GM08714 (cell line): ENCODE measurements around the gene MTFMT.

ENCODE experiments used
- H3K4me3 ChIP-seq: fragments of 200-500 bp; sonication (Bioruptor generic); 2 replicates; pipeline ENCODE4 v1.5.1; 2014; ENCODE audit warnings: mild to moderate bottlenecking, low read length, inconsistent platforms
- ZNF274 ChIP-seq: IDR thresholded peaks from 2 replicates; pipeline ENCODE4 v1.6.1; 2012; ENCODE audit warnings: mild to moderate bottlenecking, low read depth, low read length

MTFMT gene

DNA sequence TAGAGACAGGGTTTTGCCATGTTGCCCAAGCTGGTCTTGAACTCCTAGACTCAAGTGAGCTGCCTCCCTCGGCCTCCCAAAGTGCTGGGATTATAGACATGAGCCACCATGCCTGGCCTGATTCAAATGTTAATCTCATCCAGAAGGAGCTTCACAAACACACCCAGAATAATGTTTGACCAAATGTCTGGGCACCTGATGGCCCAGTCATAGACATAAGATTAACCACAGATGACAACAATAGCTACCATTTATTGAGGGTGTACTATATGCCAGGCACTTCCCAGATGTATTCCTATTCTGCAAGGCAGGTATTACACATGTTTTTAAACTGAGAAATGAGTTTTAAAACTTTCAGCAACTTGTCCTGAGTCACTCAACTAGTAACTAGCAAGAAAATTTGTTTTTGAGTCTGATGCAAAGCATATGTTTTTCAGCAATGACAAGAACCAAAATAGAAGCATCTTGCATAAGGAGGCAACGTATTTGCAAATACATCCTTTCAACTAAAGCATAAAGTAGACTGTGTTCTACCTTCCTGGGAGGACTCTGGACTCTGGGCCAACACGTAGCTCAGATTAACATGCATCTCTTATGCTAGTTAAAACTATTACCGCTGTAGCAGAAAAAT lies 31.6 kb downstream of the MTFMT start:
- TF ChIP-seq ZNF274: no peak
- no peak overlapping the region for H3K4me3 ChIP-seq

DNA sequence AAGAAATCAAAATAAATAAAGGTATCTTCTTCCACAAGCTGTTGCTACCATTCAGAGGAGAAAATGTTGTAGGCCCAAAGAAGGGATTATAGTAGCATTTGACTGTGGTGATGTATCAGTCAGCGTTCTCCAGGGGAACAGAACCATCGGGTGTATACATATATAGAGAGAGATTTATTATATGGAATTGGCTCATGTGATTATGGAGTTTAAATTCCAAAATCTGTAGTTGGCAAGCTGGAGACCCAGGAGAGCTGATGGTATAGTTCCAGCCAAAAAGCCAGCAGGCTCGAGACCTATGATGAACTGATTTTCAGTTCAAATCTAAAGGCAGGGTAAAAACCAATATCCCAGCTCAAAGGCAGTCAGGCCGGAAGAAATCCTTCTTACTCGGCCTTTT lies 32.4 kb downstream of the MTFMT start:
- no peak overlapping the region for H3K4me3 ChIP-seq
- no peak for TF ChIP-seq ZNF274

DNA sequence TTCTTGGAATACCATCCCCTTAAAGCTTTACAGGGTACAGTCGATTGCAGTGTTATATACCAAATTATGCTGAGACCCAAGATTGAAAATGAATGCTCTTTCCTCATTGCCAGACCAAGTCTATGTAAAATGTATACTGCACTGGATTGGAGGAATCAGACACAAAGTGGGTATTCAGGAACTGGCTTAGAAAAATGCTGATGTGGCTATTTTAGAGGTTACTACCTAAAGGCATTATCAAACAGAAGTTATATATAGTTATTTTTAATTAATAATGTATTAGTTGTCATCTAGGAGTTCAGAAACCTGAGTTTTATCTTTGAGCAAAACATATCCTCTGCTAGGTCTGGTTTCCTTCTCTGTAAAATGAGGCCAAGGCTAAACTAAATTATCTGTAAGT lies 36.1 kb downstream of the MTFMT start:
- no peak for TF ChIP-seq ZNF274
- H3K4me3 ChIP-seq: no peak overlapping the region

DNA sequence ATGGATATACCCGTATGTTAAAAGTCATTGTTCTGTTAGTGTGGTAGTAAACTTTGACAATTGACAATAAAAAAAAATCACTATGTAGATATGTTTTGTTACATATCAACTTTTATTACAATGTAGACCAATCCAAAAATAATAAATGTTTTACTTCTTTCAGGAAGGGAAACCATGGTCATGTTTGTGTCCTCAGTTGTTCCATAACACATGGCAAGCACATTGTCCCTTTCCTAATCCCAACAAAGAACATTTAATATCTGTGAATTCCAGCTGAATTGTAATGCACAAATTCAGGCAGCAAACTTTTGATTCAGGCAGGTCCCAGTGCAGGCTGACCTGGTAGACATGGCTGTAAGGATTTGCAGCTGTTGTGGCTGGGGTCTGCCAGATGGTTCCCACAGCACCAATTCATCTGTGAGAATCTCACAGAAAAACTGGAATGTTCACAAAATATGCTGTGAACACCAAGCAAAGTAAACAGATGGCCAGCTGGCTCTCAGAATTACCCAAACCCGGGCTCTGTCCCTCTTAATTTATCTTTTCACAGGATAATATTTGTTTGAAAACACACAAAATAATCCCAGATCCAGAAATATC lies 37.8 kb downstream of the MTFMT start:
- no peak overlapping the region for H3K4me3 ChIP-seq
- TF ChIP-seq ZNF274: no peak

DNA sequence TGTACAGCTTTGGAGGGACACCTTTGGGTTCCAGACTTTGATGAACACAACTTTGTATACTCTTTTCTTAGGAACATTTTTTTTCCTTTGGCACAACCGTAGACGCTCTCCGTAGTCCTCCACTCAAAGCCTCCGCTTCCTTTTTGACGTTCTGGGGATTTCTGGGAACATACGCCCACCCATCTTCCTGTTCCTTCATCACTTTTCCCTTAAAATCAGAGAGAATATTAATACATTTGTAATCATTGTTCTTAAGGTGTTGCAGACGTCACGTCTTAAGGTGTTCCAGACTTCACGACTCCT lies 39.3 kb downstream of the MTFMT start:
- peak overlapping the region; percentile 90 for H3K4me3 ChIP-seq
- TF ChIP-seq ZNF274: no peak

DNA sequence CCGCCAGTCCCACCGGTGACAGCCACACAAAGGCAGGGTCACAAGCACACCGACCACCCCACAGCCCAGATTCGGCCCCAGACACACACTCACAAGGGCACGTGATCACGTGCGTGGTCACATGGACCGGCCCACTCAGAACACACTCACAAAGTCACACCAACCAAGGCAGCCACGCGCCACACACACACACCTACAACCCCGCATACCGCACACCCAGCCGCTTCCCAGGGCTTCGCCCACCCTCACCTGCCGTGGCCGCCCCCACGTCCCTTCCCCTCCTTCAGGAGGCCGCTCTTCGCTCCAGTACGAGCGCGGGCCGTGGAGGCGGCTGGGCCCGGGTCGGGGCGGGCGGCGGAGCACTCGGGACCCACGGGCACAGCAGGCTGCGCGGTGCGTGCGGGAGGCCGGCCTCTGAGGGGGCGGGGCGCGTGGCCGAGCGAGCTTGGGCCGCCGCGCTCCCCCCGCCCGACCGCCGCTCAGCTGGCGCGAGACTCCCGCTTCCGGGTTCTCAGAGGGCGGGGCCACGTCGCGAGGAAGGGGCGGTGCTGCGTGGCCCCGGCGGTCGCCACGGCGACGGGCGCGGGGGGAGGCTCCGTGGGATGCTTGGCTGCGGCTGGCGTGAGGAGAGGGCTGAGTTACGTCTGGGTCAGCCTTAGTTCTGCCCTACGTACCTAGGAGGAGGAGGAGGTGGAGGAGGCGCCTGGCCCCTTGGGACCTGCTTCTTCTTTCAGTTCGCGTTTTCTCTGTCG lies 39.8 kb downstream of the MTFMT start, which contains the start of gene SPG21:
TSS of gene SPG21 (minus strand) at position 499 of the 752 bp plus-strand sequence. CDS start 6,345 bp downstream, outside the sequence.
- no peak for TF ChIP-seq ZNF274
- peak within 1 kb of the TSS; percentile 91 for H3K4me3 ChIP-seq

DNA sequence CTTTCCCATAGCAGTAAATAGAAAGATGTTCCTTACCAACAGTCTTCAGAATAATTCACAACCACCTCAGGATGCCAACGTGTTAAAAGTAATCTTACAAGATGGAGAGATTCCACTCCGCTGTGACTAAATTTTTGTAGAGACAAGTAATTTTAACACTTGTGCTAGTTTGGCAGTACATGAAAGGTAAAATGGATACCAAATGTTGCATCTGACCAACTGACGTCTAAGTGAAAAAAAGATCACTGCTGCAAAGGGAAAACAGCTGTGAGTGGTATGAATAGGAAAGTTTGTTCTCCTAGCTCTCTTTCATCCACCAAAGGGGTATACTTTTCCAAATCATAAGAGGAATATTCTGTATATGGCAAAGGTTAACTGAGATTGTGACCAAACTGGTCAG lies 42.3 kb downstream of the MTFMT start:
- TF ChIP-seq ZNF274: no peak
- H3K4me3 ChIP-seq: no peak overlapping the region

DNA sequence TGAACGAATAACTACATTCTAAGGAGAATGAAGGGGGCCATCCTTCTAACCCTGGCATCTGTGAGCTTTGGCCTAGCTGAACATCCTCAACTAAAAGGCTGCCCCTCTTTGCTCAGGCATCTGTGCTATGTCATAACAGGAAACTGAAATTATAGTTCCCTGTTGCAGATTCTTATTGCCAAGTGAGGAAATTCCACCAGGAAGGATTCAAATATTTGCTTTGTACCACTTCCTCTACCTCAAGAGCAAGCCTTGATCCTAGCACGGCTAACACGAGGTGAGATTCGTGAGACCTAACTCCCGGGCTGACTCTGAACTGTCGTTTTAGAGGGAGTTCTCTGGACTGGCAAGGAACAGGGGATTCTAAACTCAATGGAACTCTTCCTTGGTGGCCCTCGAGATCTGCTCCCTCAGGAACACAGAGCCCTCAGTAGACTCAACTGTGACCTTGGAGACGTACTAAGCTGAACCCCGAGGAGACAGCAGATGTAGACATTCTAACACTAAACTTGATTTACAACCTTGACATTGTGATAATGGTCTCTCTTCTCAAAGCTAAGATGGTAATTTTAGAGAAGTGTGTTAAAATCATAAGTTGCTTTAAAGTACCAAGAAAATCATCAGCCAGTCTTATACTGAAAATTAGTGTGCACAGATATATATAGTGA lies 43.9 kb downstream of the MTFMT start:
- H3K4me3 ChIP-seq: peak overlapping the region; percentile 12; the same call in 1 of the 2 replicates
- no peak for TF ChIP-seq ZNF274

DNA sequence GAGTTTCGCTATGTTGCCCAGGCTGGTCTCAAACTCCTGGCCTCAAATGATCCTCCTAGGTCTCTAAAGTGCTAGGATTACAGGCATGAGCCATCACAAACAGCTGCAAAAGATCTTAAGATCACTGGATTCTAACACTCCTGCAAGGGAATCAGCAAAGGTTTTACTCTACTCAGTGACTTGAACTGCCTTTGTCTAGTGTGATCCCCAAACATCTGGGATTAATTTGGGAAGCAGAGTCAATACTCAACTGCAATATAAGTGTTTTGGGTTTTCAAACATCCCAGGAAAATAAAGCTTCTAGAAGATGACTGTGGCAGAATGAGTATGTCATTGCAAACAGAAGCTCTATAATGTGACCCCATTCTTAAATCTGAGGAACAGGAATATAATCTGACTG lies 47.0 kb downstream of the MTFMT start:
- no peak overlapping the region for H3K4me3 ChIP-seq
- no peak for TF ChIP-seq ZNF274

DNA sequence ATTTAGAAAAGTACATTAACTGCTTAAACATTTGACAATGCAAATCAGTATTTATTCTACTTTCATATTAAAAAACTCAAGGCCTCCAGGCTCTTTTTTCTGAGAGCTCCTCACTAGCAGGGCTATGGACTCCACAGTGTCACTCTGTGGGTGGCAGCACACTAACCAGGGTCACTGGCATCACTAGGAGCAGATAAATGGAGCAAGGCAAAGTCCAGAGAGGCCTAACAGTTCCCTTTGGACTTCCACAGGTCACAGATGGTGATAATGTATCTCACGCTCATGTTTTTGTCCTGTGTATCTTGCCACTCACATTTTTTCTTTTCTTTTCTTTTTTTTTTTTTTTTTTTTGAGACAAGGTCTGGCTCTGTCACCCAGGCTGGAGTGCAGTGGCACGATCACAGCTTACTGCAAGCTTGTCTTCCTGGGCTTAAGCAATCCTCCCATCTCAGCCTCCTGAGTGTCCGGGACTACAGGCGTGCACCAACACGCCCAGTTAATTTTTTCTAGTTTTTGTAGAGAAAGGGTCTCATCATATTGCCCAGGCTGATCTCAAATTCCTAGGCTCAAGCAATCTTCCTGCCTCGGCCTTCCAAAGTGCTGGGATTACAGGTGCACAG lies 47.5 kb downstream of the MTFMT start:
- no peak for TF ChIP-seq ZNF274
- H3K4me3 ChIP-seq: no peak overlapping the region

DNA sequence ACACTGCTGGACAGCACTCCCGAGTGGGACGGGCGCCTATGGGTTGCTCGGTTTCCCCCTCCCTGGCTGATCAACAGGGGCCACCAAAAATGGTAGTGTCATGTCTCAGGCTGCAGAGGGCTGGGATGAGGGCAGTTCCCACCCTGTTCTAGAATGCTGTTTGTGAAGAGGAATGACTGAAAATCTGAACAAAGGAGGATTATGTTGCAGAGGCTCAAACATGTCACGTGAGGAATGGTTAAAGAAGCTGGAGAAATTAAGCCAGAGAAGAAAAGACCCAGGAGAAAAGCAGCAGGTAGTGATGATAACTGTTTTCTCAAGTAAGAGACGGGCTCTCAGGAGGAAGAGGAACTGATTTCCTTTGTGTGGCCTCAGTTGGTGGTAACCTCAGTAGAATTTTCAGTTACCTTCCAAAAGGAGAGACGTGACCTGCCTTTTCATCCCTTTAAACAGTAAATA lies 50.2 kb downstream of the MTFMT start:
- no peak overlapping the region for H3K4me3 ChIP-seq
- TF ChIP-seq ZNF274: no peak

DNA sequence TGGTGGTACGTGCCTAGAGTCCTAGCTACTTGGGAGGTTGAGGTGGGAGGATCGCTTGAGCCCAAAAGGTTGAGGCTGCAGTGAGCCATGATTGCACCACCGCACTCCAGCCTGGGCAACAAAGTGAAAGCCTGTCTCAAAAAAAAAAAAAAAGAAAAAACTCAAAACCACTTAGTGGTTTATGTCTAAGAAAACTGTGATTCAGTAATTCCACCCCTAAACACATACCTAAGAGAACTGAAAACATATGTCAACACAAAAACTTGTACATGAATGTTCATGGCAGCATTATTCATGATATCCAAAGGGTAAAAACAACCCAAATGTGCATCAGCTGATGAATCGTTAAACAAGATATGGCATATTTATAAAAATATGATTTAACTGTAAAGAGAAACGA lies 54.0 kb downstream of the MTFMT start:
- no peak for TF ChIP-seq ZNF274
- H3K4me3 ChIP-seq: no peak overlapping the region

DNA sequence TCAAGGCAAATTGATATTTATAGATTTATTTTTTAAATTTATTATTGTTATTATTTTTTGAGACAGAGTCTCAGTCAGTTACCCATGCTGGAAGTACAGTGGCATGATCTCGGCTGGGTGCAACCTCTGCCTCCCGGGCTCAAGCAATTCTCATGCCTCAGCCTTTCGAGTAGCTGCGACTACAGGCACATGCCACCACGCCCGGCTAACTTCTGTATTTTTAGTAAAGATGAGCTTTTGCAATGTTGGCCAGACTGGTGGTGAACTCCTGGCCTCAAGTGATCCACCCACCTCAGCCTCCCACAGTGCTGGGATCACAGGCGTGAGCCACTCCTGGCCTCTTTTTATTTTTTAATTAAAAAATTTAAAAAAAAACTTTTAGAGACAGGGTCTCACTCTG lies 58.7 kb downstream of the MTFMT start:
- H3K4me3 ChIP-seq: no peak overlapping the region
- TF ChIP-seq ZNF274: no peak

DNA sequence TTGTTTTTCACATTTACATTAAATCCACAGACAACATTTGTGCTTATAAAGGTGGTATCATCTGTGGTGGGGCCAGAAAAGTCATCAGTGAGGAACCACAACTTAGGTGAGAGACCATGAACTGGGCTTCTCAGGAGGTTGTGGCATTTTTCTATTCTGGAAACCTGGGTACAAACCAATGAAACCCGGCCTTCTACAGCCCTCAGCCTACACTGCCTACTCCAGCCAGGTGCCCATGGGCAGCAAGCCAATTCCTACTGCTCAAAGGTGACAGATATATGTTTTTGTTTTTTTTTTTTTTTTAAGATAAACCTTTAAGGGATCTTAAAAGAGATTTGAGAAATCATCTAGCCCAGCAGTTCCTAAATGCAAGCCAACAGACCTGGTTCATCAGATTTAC lies 60.0 kb downstream of the MTFMT start:
- TF ChIP-seq ZNF274: no peak
- H3K4me3 ChIP-seq: no peak overlapping the region

DNA sequence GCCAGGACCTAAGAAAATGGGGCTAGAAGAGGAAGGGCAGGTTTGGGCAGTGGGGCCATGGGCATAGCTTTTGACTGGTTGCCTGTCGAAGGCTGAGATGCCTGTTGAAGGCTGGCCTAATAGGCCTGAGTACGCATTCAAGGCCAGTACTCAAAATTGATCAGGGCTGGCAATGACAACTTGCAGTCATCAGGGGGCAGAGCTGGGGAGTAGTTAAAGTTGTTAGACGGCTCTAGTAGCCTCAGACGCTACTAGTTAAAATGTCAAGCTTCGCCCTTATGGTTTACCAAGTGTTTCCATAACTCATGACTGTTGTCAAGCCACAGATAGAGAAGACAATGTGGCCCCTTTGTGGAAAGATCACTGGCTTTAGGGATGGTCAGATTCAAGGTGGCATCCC lies 68.4 kb downstream of the MTFMT start:
- TF ChIP-seq ZNF274: no peak
- H3K4me3 ChIP-seq: no peak overlapping the region
